HCT116 (cell line): Measurements from ENCODE around the gene SMG9. TPM values are rescaled to one million over a fixed set of nuclear protein-coding genes. Genes with fewer than 3 reads are reported as not detected.

Experiments
- ATAC-seq: fragments of 200-7000 bp; cut with Tn5 transposase; 2 replicates; pipeline ENCODE4 v1.9.1; 2020; ENCODE audit warnings: mild to moderate bottlenecking, moderate library complexity
- BruUV-seq: library from RNA; stranded (reverse); fragments of 400-500 nt; replicated peaks from 2 replicates; lab custom pipeline; 2021; lab: Mats Ljungman, UMichigan
- CTCF ChIA-PET: fragments of 300-600 bp; sonication (Branson Sonifier 250); formaldehyde crosslinking; loops from one replicate; lab custom pipeline; 2021; ENCODE audit warnings: antibody characterized with exemption; lab: Charles Lee
- POLR2A ChIA-PET: fragments of 300-600, 350-600 bp; sonication (Branson Sonifier 250); formaldehyde crosslinking; loops from one replicate; lab custom pipeline; 2021; ENCODE audit warnings: antibody characterized with exemption; lab: Charles Lee
- RAD21 ChIA-PET, 2 experiments: fragments of 300-600 bp; sonication (Branson Sonifier 250); formaldehyde crosslinking; loops; one replicate each; lab custom pipeline; 2023; ENCODE audit warnings: low total read pairs in 2 of 2; ENCODE audit not compliant: uncharacterized antibody in 2 of 2, unreplicated experiment in 2 of 2, low non-redundant PET in 1 of 2; lab: Charles Lee
- DNase-seq: peaks from one replicate; pipeline ENCODE4 v3.0.0-alpha.2; 2010; ENCODE audit warnings: low read depth, low spot score
- H2AFZ ChIP-seq: fragments of 200-600 bp; shearing (Covaris generic), sonication (generic); 2 replicates; pipeline ENCODE4 v1.6.1; 2017; ENCODE audit warnings: low read depth, mixed run types, mixed read lengths, antibody characterized with exemption, low read length; ENCODE audit not compliant: poor library complexity, severe bottlenecking
- H3K27ac ChIP-seq: 2 replicates; pipeline ENCODE4 v1.5.1; 2012; ENCODE audit warnings: low read depth, low read length
- H3K27me3 ChIP-seq: fragments of 200-600 bp; sonication (generic); 2 replicates; pipeline ENCODE4 v1.6.1; 2016; ENCODE audit warnings: mixed run types, low read length, mixed read lengths; ENCODE audit not compliant: insufficient read depth
- H3K36me3 ChIP-seq, 2 experiments: fragments of 200-500 bp in 1 of 2; fragments of 200-600 bp in 1 of 2; sonication (Bioruptor generic) in 1 of 2; sonication (generic) in 1 of 2; 2 replicates each; pipeline versions ENCODE4 v1.5.1 to v1.6.1; 2014 to 2016; ENCODE audit warnings: low read length in 2 of 2, inconsistent platforms in 1 of 2, mixed read lengths in 1 of 2, mixed run types in 1 of 2; ENCODE audit not compliant: insufficient read depth in 2 of 2, control insufficient read depth in 1 of 2
- H3K4me1 ChIP-seq, 2 experiments: fragments of 200-600 bp in 1 of 2; sonication (generic) in 1 of 2; 2 replicates each; pipeline versions ENCODE4 v1.5.1 to v1.6.1; 2012 to 2017; ENCODE audit warnings: low read length in 2 of 2, inconsistent platforms in 1 of 2, mild to moderate bottlenecking in 1 of 2, mixed read lengths in 1 of 2, mixed run types in 1 of 2, moderate library complexity in 1 of 2; ENCODE audit not compliant: insufficient read depth in 2 of 2, control insufficient read depth in 1 of 2
- H3K4me2 ChIP-seq: fragments of 200-600 bp; sonication (generic); 2 replicates; pipeline ENCODE4 v1.6.1; 2017; ENCODE audit warnings: mixed run types, low read length, mixed read lengths
- H3K4me3 ChIP-seq, 2 experiments: fragments of 200-600 bp in 1 of 2; sonication (generic) in 1 of 2; replicated peaks in 1 of 2; 2 replicates each; pipeline ENCODE4 v1.5.1; 2011 to 2016; ENCODE audit warnings: low read length in 2 of 2, control low read depth in 1 of 2, low read depth in 1 of 2, mild to moderate bottlenecking in 1 of 2, mixed read lengths in 1 of 2, mixed run types in 1 of 2
- H3K79me2 ChIP-seq: fragments of 200-600 bp; sonication (generic); 2 replicates; pipeline ENCODE4 v1.6.1; 2017; ENCODE audit warnings: mild to moderate bottlenecking, mixed run types, low read length, moderate library complexity, mixed read lengths; ENCODE audit not compliant: insufficient read depth
- H3K9ac ChIP-seq: fragments of 200-600 bp; sonication (generic); 2 replicates; pipeline ENCODE4 v1.6.1; 2016; ENCODE audit warnings: low read length, mixed read lengths
- H3K9me2 ChIP-seq: fragments of 200-600 bp; sonication (generic), shearing (Covaris generic); 2 replicates; pipeline ENCODE4 v1.6.1; 2017; ENCODE audit warnings: mixed run types, mild to moderate bottlenecking, moderate library complexity; ENCODE audit not compliant: insufficient read depth
- H3K9me3 ChIP-seq, 2 experiments: fragments of 200-500 bp in 1 of 2; fragments of 200-600 bp in 1 of 2; sonication (Bioruptor generic) in 1 of 2; sonication (generic) in 1 of 2; 2 replicates each; pipeline ENCODE4 v1.6.1; 2014 to 2017; ENCODE audit warnings: low read length in 2 of 2, mixed read lengths in 2 of 2, inconsistent platforms in 1 of 2, low read depth in 1 of 2, mild to moderate bottlenecking in 1 of 2, mixed run types in 1 of 2, moderate library complexity in 1 of 2; ENCODE audit not compliant: control insufficient read depth in 1 of 2, insufficient read depth in 1 of 2
- H4K20me1 ChIP-seq: fragments of 200-600 bp; sonication (generic), shearing (Covaris generic); 2 replicates; pipeline ENCODE4 v1.6.1; 2017; ENCODE audit warnings: mixed run types, mild to moderate bottlenecking, moderate library complexity; ENCODE audit not compliant: insufficient read depth
- CEBPB ChIP-seq: IDR thresholded peaks from 2 replicates; pipeline ENCODE4 v1.6.1; 2012; ENCODE audit warnings: low read depth
- EGR1 ChIP-seq: IDR thresholded peaks from 2 replicates; pipeline ENCODE4 v1.6.1; 2012; ENCODE audit warnings: low read depth
- ELF1 ChIP-seq: IDR thresholded peaks from 2 replicates; pipeline ENCODE4 v1.6.1; 2012; ENCODE audit warnings: low read depth, borderline replicate concordance
- EZH2 ChIP-seq: fragments of 200-600 bp; sonication (generic); IDR thresholded peaks from 2 replicates; pipeline ENCODE4 v1.6.1; 2017; ENCODE audit warnings: antibody characterized with exemption, mixed run types
- EZH2phosphoT487 ChIP-seq: fragments of 200-600 bp; IDR thresholded peaks from 2 replicates; pipeline ENCODE4 v1.6.1; 2018; ENCODE audit warnings: antibody characterized with exemption, borderline replicate concordance
- FOSL1 ChIP-seq: IDR thresholded peaks from 2 replicates; pipeline ENCODE4 v1.6.1; 2012; ENCODE audit warnings: low read depth
- POLR2A ChIP-seq: IDR thresholded peaks from 2 replicates; pipeline ENCODE4 v1.7.0; 2011; ENCODE audit warnings: borderline replicate concordance; ENCODE audit not compliant: insufficient read depth, insufficient read length; ENCODE audit errors: extremely low read depth
- POLR2AphosphoS5 ChIP-seq: IDR thresholded peaks from 2 replicates; pipeline ENCODE4 v1.6.1; 2011; ENCODE audit warnings: mild to moderate bottlenecking, low read depth, low read length, moderate library complexity
- SIN3A ChIP-seq: IDR thresholded peaks from 2 replicates; pipeline ENCODE4 v1.6.1; 2012; ENCODE audit warnings: low read depth
- SP1 ChIP-seq: IDR thresholded peaks from 2 replicates; pipeline ENCODE4 v1.6.1; 2012; ENCODE audit warnings: low read depth
- TCF7L2 ChIP-seq: IDR thresholded peaks from 2 replicates; pipeline ENCODE4 v1.7.0; 2011; ENCODE audit warnings: borderline replicate concordance, inconsistent platforms; ENCODE audit not compliant: insufficient read depth, insufficient read length; ENCODE audit errors: extremely low read depth
- ZFX ChIP-seq: fragments of 450-650 bp; IDR thresholded peaks from 2 replicates; pipeline ENCODE4 v1.6.1; 2017
- ZNF274 ChIP-seq: fragments of 200-500 bp; sonication (Bioruptor generic); IDR thresholded peaks from 2 replicates; pipeline ENCODE4 v1.6.1; 2014; ENCODE audit warnings: mild to moderate bottlenecking, low read depth, low read length, inconsistent platforms
- intact Hi-C: fragments of 100-400 bp; cut with micrococcal nuclease; formaldehyde crosslinking; loops from 2 replicates; pipeline ENCODE4 v1.10.0; 2022
- total RNA-seq: library from RNA; stranded (reverse); gene quantifications from one replicate; pipeline ENCODE4 v1.2.1, GENCODE V29; 2021; ENCODE audit not compliant: unreplicated experiment
- TF ChIP-seq, protein P1 (sequence below): IDR thresholded peaks from 2 replicates; pipeline ENCODE4 v1.6.1; 2012
- TF ChIP-seq, protein P2 (sequence below): IDR thresholded peaks from 2 replicates; pipeline ENCODE4 v1.6.1; 2012

SMG9 gene
- total RNA-seq, 1 experiment from 2014 or later: 80.2 TPM

- no peak for TF ChIP-seq EZH2phosphoT487
- no peak for TF ChIP-seq CEBPB
- no peak for TF ChIP-seq ZFX
- TF ChIP-seq FOSL1: no peak
- TF ChIP-seq TCF7L2: no peak
- no peak for TF ChIP-seq POLR2A
- no peak for TF ChIP-seq ZNF274
- TF ChIP-seq, protein P1, sequence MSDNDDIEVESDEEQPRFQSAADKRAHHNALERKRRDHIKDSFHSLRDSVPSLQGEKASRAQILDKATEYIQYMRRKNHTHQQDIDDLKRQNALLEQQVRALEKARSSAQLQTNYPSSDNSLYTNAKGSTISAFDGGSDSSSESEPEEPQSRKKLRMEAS: no peak
- TF ChIP-seq POLR2AphosphoS5: no peak
- no peak for TF ChIP-seq ELF1
- TF ChIP-seq EGR1: no peak
- TF ChIP-seq, all 23 proteins: peak for 0
Measured at GRCh38 chr19:43752287-43752875, 2.4 kb downstream of the SMG9 start (continued).

- Histone ChIP-seq H3K79me2 (peaks cover 63% of the 10 kb centered on the region), H3K27me3 (no peaks in the 10 kb centered on the region), H3K27ac (peak overlapping the region; percentile 1; the same call in 1 of the 2 replicates), H3K9ac (no peak overlapping the region), H3K4me1 (peaks cover 19 to 54% of the 10 kb centered on the region in 2 experiments), H4K20me1 (no peaks in the 10 kb centered on the region), H3K36me3 (peaks cover 29 to 42% of the 10 kb centered on the region in 2 experiments), H3K4me3 (no peak overlapping the region), H3K4me2 (peak overlapping the region; percentile 81; the same call in 1 of the 2 replicates), H3K9me3 (no peaks in the 10 kb centered on the region), H3K9me2 (no peaks in the 10 kb centered on the region), H2AFZ (no peak overlapping the region)
- intact Hi-C loops: no loop called here
- DNase-seq: no peak
- no TSS peak for BruUV-seq
- POLR2A ChIA-PET: no interaction called here
- RAD21 ChIA-PET: no interaction called here
- ATAC-seq: no peak
- TF ChIP-seq POLR2A (no peak), EZH2 (no peak), ELF1 (no peak), SIN3A (no peak), SP1 (no peak)
- TF ChIP-seq, protein P2, sequence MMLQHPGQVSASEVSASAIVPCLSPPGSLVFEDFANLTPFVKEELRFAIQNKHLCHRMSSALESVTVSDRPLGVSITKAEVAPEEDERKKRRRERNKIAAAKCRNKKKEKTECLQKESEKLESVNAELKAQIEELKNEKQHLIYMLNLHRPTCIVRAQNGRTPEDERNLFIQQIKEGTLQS: no peak
- TF ChIP-seq, protein P1: no peak
- CTCF ChIA-PET: interaction anchor here (1.6 kb wide), 1 partner anchor 13 kb away, joined by 5 read pairs; no protein-coding TSS in a partner anchor
Measured at GRCh38 chr19:43751466-43752220, 3.1 kb downstream of the SMG9 start.
